ENCODE data around the gene ECI1.

Gene ECI1

DNA sequence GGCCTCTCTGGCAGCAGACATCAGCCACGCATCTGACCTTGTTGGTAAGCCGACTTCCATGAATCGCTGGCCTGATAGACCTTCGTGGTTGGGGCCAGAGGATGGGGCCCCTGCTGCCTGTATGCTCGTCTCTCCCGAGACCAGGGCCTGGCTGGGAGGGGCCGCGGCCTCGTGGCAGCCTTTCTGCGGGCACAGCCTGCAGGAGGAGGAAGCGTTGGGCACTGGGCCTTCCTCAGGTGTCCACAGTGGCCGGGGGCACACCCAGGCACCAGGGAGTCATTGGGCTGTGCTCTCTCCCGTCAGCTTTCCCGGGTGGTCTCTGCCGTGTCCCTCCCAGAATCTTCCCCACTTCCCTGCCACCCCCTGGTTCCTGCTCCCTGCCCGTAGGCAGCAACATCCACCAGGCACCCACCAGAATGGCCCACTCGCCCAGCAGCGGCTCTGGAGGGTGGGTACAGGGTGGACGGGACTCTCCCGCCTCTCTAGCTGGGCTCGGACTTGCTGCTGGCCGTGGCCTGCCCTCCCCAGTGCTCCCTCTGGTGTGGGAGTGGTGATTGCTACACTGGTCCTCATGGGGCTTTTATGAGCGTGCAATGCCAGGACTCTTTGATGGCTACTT, 21.6 kb downstream of the ECI1 start:
- H3K27me3 ChIP-seq (ENCODE audit: insufficient read depth, low read length) = no peaks in the 10 kb centered on the region
- peaks cover 11% of the 10 kb centered on the region for H3K79me2 ChIP-seq (ENCODE audit: insufficient read depth, low read length)
- H3K9me3 ChIP-seq (ENCODE audit: low read length) = no peaks in the 10 kb centered on the region
- H3K4me1 ChIP-seq (ENCODE audit: insufficient read depth, low read length, severe bottlenecking) = peaks cover 19% of the 10 kb centered on the region
- H3F3A ChIP-seq (ENCODE audit: insufficient read depth, low read length) = 0 out of 2 replicates have a peak, but pooled peaks cover 3% of the 10 kb centered on the region
- H2AFZ ChIP-seq (ENCODE audit: low read length) = no peak overlapping the region
- H3K27ac ChIP-seq (ENCODE audit: low read depth, low read length, poor library complexity, severe bottlenecking) = no peak overlapping the region
- TF ChIP-seq, protein P1, sequence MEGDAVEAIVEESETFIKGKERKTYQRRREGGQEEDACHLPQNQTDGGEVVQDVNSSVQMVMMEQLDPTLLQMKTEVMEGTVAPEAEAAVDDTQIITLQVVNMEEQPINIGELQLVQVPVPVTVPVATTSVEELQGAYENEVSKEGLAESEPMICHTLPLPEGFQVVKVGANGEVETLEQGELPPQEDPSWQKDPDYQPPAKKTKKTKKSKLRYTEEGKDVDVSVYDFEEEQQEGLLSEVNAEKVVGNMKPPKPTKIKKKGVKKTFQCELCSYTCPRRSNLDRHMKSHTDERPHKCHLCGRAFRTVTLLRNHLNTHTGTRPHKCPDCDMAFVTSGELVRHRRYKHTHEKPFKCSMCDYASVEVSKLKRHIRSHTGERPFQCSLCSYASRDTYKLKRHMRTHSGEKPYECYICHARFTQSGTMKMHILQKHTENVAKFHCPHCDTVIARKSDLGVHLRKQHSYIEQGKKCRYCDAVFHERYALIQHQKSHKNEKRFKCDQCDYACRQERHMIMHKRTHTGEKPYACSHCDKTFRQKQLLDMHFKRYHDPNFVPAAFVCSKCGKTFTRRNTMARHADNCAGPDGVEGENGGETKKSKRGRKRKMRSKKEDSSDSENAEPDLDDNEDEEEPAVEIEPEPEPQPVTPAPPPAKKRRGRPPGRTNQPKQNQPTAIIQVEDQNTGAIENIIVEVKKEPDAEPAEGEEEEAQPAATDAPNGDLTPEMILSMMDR (IDR thresholded peaks at IDR 0.05; ENCODE audit: low read length) = no peak
- no peak overlapping the region for H3K4me3 ChIP-seq (ENCODE audit: low read depth, low read length, poor library complexity, severe bottlenecking)
- H3K4me2 ChIP-seq (ENCODE audit: low read length) = no peak overlapping the region
- peaks cover 66% of the 10 kb centered on the region for H3K36me3 ChIP-seq (ENCODE audit: insufficient read depth, low read length)
- no peaks in the 10 kb centered on the region for H4K20me1 ChIP-seq (ENCODE audit: insufficient read depth, low read length)
- no peaks in the 10 kb centered on the region for H3K9me2 ChIP-seq (ENCODE audit: low read depth, low read length)
- no peak overlapping the region for H3K9ac ChIP-seq (ENCODE audit: low read length)

DNA sequence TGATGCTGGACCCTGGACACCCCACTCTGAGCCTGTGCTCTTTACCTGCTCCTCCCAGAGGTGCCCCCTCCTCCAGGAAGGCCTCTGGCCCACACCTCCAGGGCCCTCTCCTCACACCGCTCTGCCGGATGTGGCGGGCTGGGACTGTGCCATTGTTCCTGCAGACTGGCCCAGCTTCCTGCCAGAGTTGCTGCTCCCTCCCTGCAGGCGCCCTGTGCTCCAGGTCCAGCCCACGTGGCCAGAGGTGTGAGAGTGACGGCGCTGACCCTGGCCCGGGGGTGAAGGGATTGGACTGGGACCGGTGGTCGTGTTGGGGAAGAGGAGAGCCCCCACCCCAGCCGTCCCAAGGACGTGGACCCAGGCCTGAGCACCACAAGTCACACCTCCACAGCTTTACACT, 22.3 kb downstream of the ECI1 start:
- Histone ChIP-seq H3K79me2 (ENCODE audit: insufficient read depth, low read length) (peaks cover 17% of the 10 kb centered on the region), H2AFZ (ENCODE audit: low read length) (no peak overlapping the region), H3K9me2 (ENCODE audit: low read depth, low read length) (no peaks in the 10 kb centered on the region), H3K9me3 (ENCODE audit: low read length) (no peaks in the 10 kb centered on the region), H3K27ac (ENCODE audit: low read depth, low read length, poor library complexity, severe bottlenecking) (no peak overlapping the region), H3K27me3 (ENCODE audit: insufficient read depth, low read length) (no peaks in the 10 kb centered on the region), H3K9ac (ENCODE audit: low read length) (no peak overlapping the region), H3F3A (ENCODE audit: insufficient read depth, low read length) (no peaks in the 10 kb centered on the region), H3K36me3 (ENCODE audit: insufficient read depth, low read length) (peaks cover 60% of the 10 kb centered on the region), H4K20me1 (ENCODE audit: insufficient read depth, low read length) (no peaks in the 10 kb centered on the region), H3K4me2 (ENCODE audit: low read length) (no peak overlapping the region), H3K4me1 (ENCODE audit: insufficient read depth, low read length, severe bottlenecking) (peaks cover 21% of the 10 kb centered on the region), H3K4me3 (ENCODE audit: low read depth, low read length, poor library complexity, severe bottlenecking) (no peak overlapping the region)
- TF ChIP-seq, protein P1 (IDR thresholded peaks at IDR 0.05; ENCODE audit: low read length) = no peak
- no peak for TF ChIP-seq EZH2 (IDR thresholded peaks at IDR 0.05; ENCODE audit: borderline replicate concordance, low read length)

DNA sequence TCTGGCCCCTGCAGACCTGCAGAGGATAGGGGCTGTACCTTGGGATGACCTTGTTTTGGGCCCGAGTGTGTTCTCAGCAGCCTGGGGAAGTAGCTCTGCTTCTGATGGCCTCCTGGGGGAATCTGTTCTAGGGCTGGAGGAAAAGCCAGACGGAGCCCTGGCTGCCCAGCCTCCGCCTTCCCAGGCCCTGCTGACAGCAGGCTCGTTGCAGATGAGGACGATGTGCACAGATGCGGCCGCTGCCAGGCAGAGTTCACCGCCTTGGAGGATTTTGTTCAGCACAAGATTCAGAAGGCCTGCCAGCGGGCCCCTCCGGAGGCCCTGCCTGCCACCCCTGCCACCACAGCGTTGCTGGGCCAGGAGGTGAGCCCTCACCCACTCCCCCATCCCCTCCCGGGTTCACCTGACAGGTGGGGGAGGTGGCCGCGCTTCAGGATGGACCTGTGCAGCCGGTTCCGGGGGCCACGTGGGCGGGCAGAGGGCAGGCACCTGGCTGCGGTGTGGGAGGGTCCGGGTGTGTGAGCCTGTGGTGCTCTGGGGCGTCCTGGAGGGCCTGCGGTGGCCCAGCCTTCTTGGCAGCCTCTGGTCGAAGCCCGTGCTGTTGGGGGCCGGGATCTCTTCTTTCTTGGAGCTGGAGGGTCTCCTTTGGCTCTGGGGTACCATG, 23.1 kb downstream of the ECI1 start:
- Histone ChIP-seq H3K4me2 (ENCODE audit: low read length) (no peak overlapping the region), H3K4me3 (ENCODE audit: low read depth, low read length, poor library complexity, severe bottlenecking) (no peak overlapping the region), H3K79me2 (ENCODE audit: insufficient read depth, low read length) (peaks cover 18% of the 10 kb centered on the region), H4K20me1 (ENCODE audit: insufficient read depth, low read length) (no peaks in the 10 kb centered on the region), H3K27me3 (ENCODE audit: insufficient read depth, low read length) (no peaks in the 10 kb centered on the region), H3K9me3 (ENCODE audit: low read length) (no peaks in the 10 kb centered on the region), H3K36me3 (ENCODE audit: insufficient read depth, low read length) (peaks cover 52% of the 10 kb centered on the region), H3K27ac (ENCODE audit: low read depth, low read length, poor library complexity, severe bottlenecking) (no peak overlapping the region), H3F3A (ENCODE audit: insufficient read depth, low read length) (no peaks in the 10 kb centered on the region), H2AFZ (ENCODE audit: low read length) (no peak overlapping the region), H3K9ac (ENCODE audit: low read length) (no peak overlapping the region), H3K4me1 (ENCODE audit: insufficient read depth, low read length, severe bottlenecking) (peaks cover 21% of the 10 kb centered on the region), H3K9me2 (ENCODE audit: low read depth, low read length) (no peaks in the 10 kb centered on the region)
- TF ChIP-seq EZH2 (IDR thresholded peaks at IDR 0.05; ENCODE audit: borderline replicate concordance, low read length) = no peak
- TF ChIP-seq, protein P1 (IDR thresholded peaks at IDR 0.05; ENCODE audit: low read length) = no peak
